ENCODE data around the gene PCDHGA10.
"Not testable (repeated sequence)": the region's sequence is repeated elsewhere in the genome, so short reads cannot be mapped to it uniquely, and the experiment has no call there.

PCDHGA10 gene

DNA sequence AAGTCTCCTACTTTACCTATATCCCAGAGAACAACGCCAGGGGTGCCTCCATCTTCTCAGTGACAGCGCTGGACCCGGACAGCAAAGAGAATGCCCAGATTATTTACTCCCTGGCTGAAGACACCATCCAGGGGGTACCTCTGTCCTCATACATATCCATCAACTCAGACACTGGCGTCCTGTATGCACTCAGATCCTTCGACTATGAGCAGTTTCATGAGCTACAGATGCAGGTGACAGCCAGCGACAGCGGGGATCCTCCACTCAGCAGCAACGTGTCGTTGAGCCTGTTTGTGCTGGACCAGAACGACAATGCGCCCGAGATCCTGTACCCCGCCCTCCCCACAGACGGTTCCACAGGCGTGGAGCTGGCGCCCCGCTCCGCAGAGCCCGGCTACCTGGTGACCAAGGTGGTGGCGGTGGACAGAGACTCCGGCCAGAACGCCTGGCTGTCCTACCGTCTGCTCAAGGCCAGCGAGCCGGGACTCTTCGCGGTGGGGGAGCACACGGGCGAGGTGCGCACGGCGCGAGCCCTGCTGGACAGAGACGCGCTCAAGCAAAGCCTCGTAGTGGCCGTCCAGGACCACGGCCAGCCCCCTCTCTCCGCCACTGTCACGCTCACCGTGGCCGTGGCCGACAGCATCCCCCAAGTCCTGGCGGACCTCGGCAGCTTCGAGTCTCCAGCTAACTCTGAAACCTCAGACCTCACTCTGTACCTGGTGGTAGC is 1.9 kb downstream of the PCDHGA10 start:
- H3K36me3 ChIP-seq (ENCODE audit: insufficient read depth, low read length); H3K4me1 ChIP-seq (ENCODE audit: control insufficient read depth, insufficient read depth, low read length, unreplicated experiment); H3K27ac ChIP-seq (ENCODE audit: low read depth, low read length); H3K4me3 ChIP-seq (ENCODE audit: low read depth, low read length); H2AFZ ChIP-seq (ENCODE audit: low read length, unreplicated experiment); H3K79me2 ChIP-seq (ENCODE audit: control insufficient read depth, insufficient read depth, low read length, unreplicated experiment): not testable (repeated sequence)
- H3K27me3 ChIP-seq (ENCODE audit: insufficient read depth, low read length), result peaks cover 37% of the 10 kb centered on the region

DNA sequence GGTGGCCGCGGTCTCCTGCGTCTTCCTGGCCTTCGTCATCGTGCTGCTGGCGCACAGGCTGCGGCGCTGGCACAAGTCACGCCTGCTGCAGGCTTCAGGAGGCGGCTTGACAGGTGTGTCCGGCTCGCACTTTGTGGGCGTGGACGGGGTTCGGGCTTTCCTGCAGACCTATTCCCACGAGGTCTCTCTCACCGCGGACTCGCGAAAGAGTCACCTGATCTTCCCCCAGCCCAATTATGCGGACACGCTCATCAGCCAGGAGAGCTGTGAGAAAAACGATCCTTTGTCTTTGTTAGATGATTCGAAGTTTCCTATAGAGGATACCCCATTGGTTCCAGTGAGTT is 2.5 kb downstream of the PCDHGA10 start:
- H3K79me2 ChIP-seq (ENCODE audit: control insufficient read depth, insufficient read depth, low read length, unreplicated experiment); H3K4me3 ChIP-seq (ENCODE audit: low read depth, low read length): not testable (repeated sequence)

DNA sequence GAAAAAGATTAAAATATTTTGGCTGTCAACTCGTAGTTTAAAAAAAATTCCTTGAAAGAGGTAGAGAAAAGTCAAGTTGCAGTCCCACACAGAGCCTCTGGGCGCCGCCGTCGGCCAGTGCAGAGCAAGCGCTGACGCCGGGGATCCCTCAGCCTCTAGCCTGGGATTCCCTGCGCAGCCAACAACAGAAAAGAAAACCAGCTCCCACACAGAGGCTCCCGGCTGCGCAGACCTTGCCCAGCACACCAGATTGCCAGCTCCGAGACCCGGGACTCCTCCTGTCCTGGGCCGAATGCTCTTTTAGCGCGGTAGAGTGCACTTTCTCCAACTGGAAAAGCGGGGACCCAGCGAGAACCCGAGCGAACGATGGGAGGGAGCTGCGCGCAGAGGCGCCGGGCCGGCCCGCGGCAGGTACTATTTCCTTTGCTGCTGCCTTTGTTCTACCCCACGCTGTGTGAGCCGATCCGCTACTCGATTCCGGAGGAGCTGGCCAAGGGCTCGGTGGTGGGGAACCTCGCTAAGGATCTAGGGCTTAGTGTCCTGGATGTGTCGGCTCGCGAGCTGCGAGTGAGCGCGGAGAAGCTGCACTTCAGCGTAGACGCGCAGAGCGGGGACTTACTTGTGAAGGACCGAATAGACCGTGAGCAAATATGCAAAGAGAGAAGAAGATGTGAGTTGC is 4.8 kb downstream of the PCDHGA10 start, which contains the start of gene PCDHGB7:
Gene PCDHGB7 (plus strand): TSS at position 184 of the 679 bp plus-strand sequence. CDS start 183 bp downstream, at position 367.
- not testable (repeated sequence) for H3K36me3 ChIP-seq (ENCODE audit: insufficient read depth, low read length); H3K4me1 ChIP-seq (ENCODE audit: control insufficient read depth, insufficient read depth, low read length, unreplicated experiment); H3K79me2 ChIP-seq (ENCODE audit: control insufficient read depth, insufficient read depth, low read length, unreplicated experiment); H3K27ac ChIP-seq (ENCODE audit: low read depth, low read length)
- Histone ChIP-seq H2AFZ (ENCODE audit: low read length, unreplicated experiment) (peak within 1 kb of the TSS; percentile 73), H3K27me3 (ENCODE audit: insufficient read depth, low read length) (peaks cover 54% of the 10 kb centered on the region), H3K4me3 (ENCODE audit: low read depth, low read length) (peak within 1 kb of the TSS; percentile 77)

More for the DNA sequence above, 2.5 kb downstream of the PCDHGA10 start:
- H3K27ac ChIP-seq (ENCODE audit: low read depth, low read length); H2AFZ ChIP-seq (ENCODE audit: low read length, unreplicated experiment); H3K36me3 ChIP-seq (ENCODE audit: insufficient read depth, low read length); H3K4me1 ChIP-seq (ENCODE audit: control insufficient read depth, insufficient read depth, low read length, unreplicated experiment): not testable (repeated sequence)
- peaks cover 37% of the 10 kb centered on the region for H3K27me3 ChIP-seq (ENCODE audit: insufficient read depth, low read length)

- Histone ChIP-seq H3K4me1 (ENCODE audit: control insufficient read depth, insufficient read depth, low read length, unreplicated experiment) (no peaks in the 10 kb centered on the region), H3K36me3 (ENCODE audit: insufficient read depth, low read length) (no peaks in the 10 kb centered on the region)
Observed at GRCh38 chr5:141419074-141419880, 6.5 kb downstream of the PCDHGA10 start.

DNA sequence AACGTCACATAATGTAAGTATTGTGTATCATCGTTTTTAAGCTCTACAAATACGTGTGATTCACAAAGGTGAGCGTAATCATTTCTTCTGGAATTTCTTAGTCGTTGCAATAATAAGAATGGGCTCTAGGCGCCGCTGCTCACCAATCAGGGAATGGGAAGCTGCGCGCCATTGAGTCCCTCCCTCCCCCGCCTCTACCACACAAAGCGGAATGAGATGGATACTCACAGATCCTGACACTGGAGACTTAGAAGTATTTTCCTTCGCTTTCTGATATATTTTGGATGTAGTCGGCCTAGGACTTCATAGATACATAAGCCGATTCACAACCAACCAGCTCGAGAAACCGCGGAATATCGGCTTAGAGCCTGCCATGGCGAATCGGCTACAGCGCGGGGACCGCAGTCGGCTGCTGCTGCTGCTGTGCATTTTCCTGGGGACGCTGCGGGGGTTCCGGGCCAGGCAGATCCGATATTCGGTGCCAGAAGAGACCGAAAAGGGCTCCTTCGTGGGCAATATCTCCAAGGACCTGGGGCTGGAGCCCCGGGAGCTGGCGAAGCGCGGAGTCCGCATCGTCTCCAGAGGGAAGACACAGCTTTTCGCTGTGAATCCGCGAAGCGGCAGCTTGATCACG is 8.2 kb downstream of the PCDHGA10 start, which contains the start of gene PCDHGA11:
Gene PCDHGA11 (plus strand): TSS at position 197 of the 634 bp plus-strand sequence. CDS start 177 bp downstream, at position 374.
- Histone ChIP-seq H3K4me3 (ENCODE audit: low read depth, low read length) (peak within 1 kb of the TSS; percentile 85), H3K27me3 (ENCODE audit: insufficient read depth, low read length) (peaks cover 74% of the 10 kb centered on the region), H3K27ac (ENCODE audit: low read depth, low read length) (no peak within 1 kb of the TSS), H3K4me1 (ENCODE audit: control insufficient read depth, insufficient read depth, low read length, unreplicated experiment) (no peaks in the 10 kb centered on the region), H3K36me3 (ENCODE audit: insufficient read depth, low read length) (no peaks in the 10 kb centered on the region), H3K79me2 (ENCODE audit: control insufficient read depth, insufficient read depth, low read length, unreplicated experiment) (no peaks in the 10 kb centered on the region), H2AFZ (ENCODE audit: low read length, unreplicated experiment) (peak within 1 kb of the TSS; percentile 92)

More at GRCh38 chr5:141419074-141419880, 6.5 kb downstream of the PCDHGA10 start:
- H3K27me3 ChIP-seq (ENCODE audit: insufficient read depth, low read length), result peaks cover 62% of the 10 kb centered on the region
- no peaks in the 10 kb centered on the region for H3K79me2 ChIP-seq (ENCODE audit: control insufficient read depth, insufficient read depth, low read length, unreplicated experiment)
- no peak overlapping the region for H3K4me3 ChIP-seq (ENCODE audit: low read depth, low read length)
- H2AFZ ChIP-seq (ENCODE audit: low read length, unreplicated experiment), result no peak overlapping the region
- no peak overlapping the region for H3K27ac ChIP-seq (ENCODE audit: low read depth, low read length)

DNA sequence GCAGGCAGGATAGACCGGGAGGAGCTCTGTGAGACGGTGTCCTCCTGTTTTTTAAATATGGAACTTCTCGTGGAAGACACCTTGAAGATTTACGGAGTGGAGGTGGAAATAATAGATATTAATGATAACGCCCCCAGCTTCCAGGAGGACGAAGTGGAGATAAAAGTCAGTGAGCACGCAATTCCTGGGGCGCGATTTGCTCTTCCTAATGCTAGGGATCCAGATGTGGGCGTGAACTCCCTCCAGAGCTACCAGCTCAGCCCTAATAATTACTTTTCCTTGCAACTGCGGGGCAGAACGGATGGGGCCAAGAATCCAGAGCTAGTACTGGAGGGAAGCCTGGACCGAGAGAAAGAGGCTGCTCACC is 8.7 kb downstream of the PCDHGA10 start:
- Histone ChIP-seq H3K4me3 (ENCODE audit: low read depth, low read length) (peak overlapping the region; percentile 85), H3K79me2 (ENCODE audit: control insufficient read depth, insufficient read depth, low read length, unreplicated experiment) (no peaks in the 10 kb centered on the region)

DNA sequence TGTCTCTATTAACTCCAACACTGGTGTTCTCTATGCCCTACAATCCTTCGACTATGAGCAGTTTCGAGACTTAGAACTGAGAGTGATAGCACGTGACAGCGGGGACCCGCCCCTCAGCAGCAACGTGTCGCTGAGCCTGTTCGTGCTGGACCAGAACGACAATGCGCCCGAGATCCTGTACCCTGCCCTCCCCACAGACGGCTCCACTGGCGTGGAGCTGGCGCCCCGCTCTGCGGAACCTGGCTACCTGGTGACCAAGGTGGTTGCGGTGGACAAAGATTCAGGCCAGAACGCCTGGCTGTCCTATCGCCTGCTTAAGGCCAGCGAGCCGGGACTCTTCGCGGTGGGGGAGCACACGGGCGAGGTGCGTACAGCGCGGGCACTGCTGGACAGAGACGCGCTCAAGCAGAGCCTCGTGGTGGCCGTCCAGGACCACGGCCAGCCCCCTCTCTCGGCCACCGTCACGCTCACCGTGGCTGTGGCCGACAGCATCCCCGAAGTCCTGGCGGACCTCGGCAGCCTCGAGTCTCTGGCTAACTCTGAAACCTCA is 10.0 kb downstream of the PCDHGA10 start:
- Histone ChIP-seq H2AFZ (ENCODE audit: low read length, unreplicated experiment) (no peak overlapping the region), H3K27me3 (ENCODE audit: insufficient read depth, low read length) (peaks cover 81% of the 10 kb centered on the region), H3K4me3 (ENCODE audit: low read depth, low read length) (no peak overlapping the region), H3K36me3 (ENCODE audit: insufficient read depth, low read length) (no peaks in the 10 kb centered on the region), H3K27ac (ENCODE audit: low read depth, low read length) (no peak overlapping the region), H3K79me2 (ENCODE audit: control insufficient read depth, insufficient read depth, low read length, unreplicated experiment) (no peaks in the 10 kb centered on the region), H3K4me1 (ENCODE audit: control insufficient read depth, insufficient read depth, low read length, unreplicated experiment) (no peaks in the 10 kb centered on the region)

More for the DNA sequence above, 8.7 kb downstream of the PCDHGA10 start:
- peaks cover 79% of the 10 kb centered on the region for H3K27me3 ChIP-seq (ENCODE audit: insufficient read depth, low read length)
- H2AFZ ChIP-seq (ENCODE audit: low read length, unreplicated experiment), result peak overlapping the region; percentile 92
- H3K27ac ChIP-seq (ENCODE audit: low read depth, low read length), result no peak overlapping the region
- H3K36me3 ChIP-seq (ENCODE audit: insufficient read depth, low read length), result no peaks in the 10 kb centered on the region
- no peaks in the 10 kb centered on the region for H3K4me1 ChIP-seq (ENCODE audit: control insufficient read depth, insufficient read depth, low read length, unreplicated experiment)

GRCh38 chr5:141427783-141428426 is 15.1 kb downstream of the PCDHGA10 start:
- Histone ChIP-seq H3K4me1 (ENCODE audit: control insufficient read depth, insufficient read depth, low read length, unreplicated experiment) (no peaks in the 10 kb centered on the region), H3K27ac (ENCODE audit: low read depth, low read length) (no peak overlapping the region), H3K36me3 (ENCODE audit: insufficient read depth, low read length) (no peaks in the 10 kb centered on the region), H3K79me2 (ENCODE audit: control insufficient read depth, insufficient read depth, low read length, unreplicated experiment) (no peaks in the 10 kb centered on the region), H3K27me3 (ENCODE audit: insufficient read depth, low read length) (peaks cover 48% of the 10 kb centered on the region; the same call in 1 of the 2 replicates), H3K4me3 (ENCODE audit: low read depth, low read length) (no peak overlapping the region), H2AFZ (ENCODE audit: low read length, unreplicated experiment) (no peak overlapping the region)

DNA sequence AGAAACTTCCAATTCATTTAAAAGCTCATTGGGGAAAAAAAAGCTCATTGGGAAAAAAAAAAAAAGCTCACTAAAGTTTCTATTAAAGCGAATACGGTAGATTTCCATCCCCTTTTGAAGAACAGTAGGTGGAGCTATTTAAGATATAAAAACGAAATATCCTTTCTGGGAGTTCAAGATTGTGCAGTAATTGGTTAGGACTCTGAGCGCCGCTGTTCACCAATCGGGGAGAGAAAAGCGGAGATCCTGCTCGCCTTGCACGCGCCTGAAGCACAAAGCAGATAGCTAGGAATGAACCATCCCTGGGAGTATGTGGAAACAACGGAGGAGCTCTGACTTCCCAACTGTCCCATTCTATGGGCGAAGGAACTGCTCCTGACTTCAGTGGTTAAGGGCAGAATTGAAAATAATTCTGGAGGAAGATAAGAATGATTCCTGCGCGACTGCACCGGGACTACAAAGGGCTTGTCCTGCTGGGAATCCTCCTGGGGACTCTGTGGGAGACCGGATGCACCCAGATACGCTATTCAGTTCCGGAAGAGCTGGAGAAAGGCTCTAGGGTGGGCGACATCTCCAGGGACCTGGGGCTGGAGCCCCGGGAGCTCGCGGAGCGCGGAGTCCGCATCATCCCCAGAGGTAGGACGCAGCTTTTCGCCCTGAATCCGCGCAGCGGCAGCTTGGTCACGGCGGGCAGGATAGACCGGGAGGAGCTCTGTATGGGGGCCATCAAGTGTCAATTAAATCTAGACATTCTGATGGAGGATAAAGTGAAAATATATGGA is 17.7 kb downstream of the PCDHGA10 start, which contains the start of gene PCDHGA12:
Gene PCDHGA12 (plus strand): TSS at position 176 of the 782 bp plus-strand sequence. CDS start 253 bp downstream, at position 429.
- H3K79me2 ChIP-seq (ENCODE audit: control insufficient read depth, insufficient read depth, low read length, unreplicated experiment), result no peaks in the 10 kb centered on the region
- H3K27ac ChIP-seq (ENCODE audit: low read depth, low read length), result no peak within 1 kb of the TSS
- peaks cover 22% of the 10 kb centered on the region; the same call in 1 of the 2 replicates for H3K27me3 ChIP-seq (ENCODE audit: insufficient read depth, low read length)
- H3K4me1 ChIP-seq (ENCODE audit: control insufficient read depth, insufficient read depth, low read length, unreplicated experiment), result no peaks in the 10 kb centered on the region
- no peaks in the 10 kb centered on the region for H3K36me3 ChIP-seq (ENCODE audit: insufficient read depth, low read length)
- peak within 1 kb of the TSS; percentile 70 for H3K4me3 ChIP-seq (ENCODE audit: low read depth, low read length)
- peak within 1 kb of the TSS; percentile 13 for H2AFZ ChIP-seq (ENCODE audit: low read length, unreplicated experiment)
